HEK293T (cell line): Measurements from ENCODE around the gene SOBP.
"Not testable (repeated sequence)": the region's sequence is repeated elsewhere in the genome, so short reads cannot be mapped to it uniquely, and the experiment has no call there.

Experiments
- CTCF ChIA-PET: fragments of 350-600 bp; formaldehyde crosslinking; extraction: SDS; loops from one replicate; lab custom pipeline; 2021; ENCODE audit warnings: antibody characterized with exemption, inconsistent platforms; lab: Yijun Ruan, JAX
- POLR2A ChIA-PET: fragments of 350-600 bp; formaldehyde crosslinking; extraction: SDS; loops from one replicate; lab custom pipeline; 2020; ENCODE audit warnings: antibody characterized with exemption, inconsistent platforms; lab: Yijun Ruan, JAX
- DNase-seq: peaks from one replicate; pipeline ENCODE4 v3.0.0; 2012; ENCODE audit warnings: mixed read lengths; ENCODE audit errors: extremely low spot score
- ARNT ChIP-seq: fragments of 450-650 bp; IDR thresholded peaks from 2 replicates; pipeline ENCODE4 v1.6.1; 2017; ENCODE audit warnings: mild to moderate bottlenecking
- BHLHE40 ChIP-seq: fragments of 450-650 bp; IDR thresholded peaks from 2 replicates; pipeline ENCODE4 v1.6.1; 2016; ENCODE audit warnings: mild to moderate bottlenecking, moderate library complexity, borderline replicate concordance
- CTBP1 ChIP-seq: fragments of 450-650 bp; IDR thresholded peaks from 2 replicates; pipeline ENCODE4 v1.6.1; 2016; ENCODE audit warnings: borderline replicate concordance
- ELF4 ChIP-seq: fragments of 450-650 bp; IDR thresholded peaks from 2 replicates; pipeline ENCODE4 v1.6.1; 2017; ENCODE audit warnings: antibody characterized with exemption
- FOXA1 ChIP-seq: fragments of 450-650 bp; IDR thresholded peaks from 2 replicates; pipeline ENCODE4 v1.6.1; 2016; ENCODE audit warnings: mild to moderate bottlenecking
- FOXK2 ChIP-seq: fragments of 450-650 bp; IDR thresholded peaks from 2 replicates; pipeline ENCODE4 v1.6.1; 2016; ENCODE audit warnings: mild to moderate bottlenecking
- FOXM1 ChIP-seq: fragments of 450-650 bp; IDR thresholded peaks from 2 replicates; pipeline ENCODE4 v1.6.1; 2017; ENCODE audit warnings: mild to moderate bottlenecking, borderline replicate concordance
- HDGF ChIP-seq: fragments of 450-650 bp; IDR thresholded peaks from 2 replicates; pipeline ENCODE4 v1.6.1; 2017; ENCODE audit warnings: antibody characterized with exemption, borderline replicate concordance
- L3MBTL2 ChIP-seq: fragments of 450-650 bp; conservative IDR thresholded peaks from 2 replicates; pipeline ENCODE4 v1.6.1; 2016; ENCODE audit warnings: mild to moderate bottlenecking
- LEF1 ChIP-seq: fragments of 450-650 bp; IDR thresholded peaks from 2 replicates; pipeline ENCODE4 v1.6.1; 2017; ENCODE audit warnings: mild to moderate bottlenecking, borderline replicate concordance
- NFRKB ChIP-seq: fragments of 450-650 bp; IDR thresholded peaks from 2 replicates; pipeline ENCODE4 v1.6.1; 2016; ENCODE audit warnings: mild to moderate bottlenecking, moderate library complexity
- PKNOX1 ChIP-seq: fragments of 450-650 bp; IDR thresholded peaks from 2 replicates; pipeline ENCODE4 v1.6.1; 2016
- SP1 ChIP-seq: fragments of 450-650 bp; IDR thresholded peaks from 2 replicates; pipeline ENCODE4 v1.6.1; 2017
- SUZ12 ChIP-seq: fragments of 450-650 bp; IDR thresholded peaks from 2 replicates; pipeline ENCODE4 v1.6.1; 2016; ENCODE audit warnings: mild to moderate bottlenecking
- TARDBP ChIP-seq: fragments of 450-650 bp; IDR thresholded peaks from 2 replicates; pipeline ENCODE4 v1.6.1; 2016
- ZNF384 ChIP-seq: fragments of 450-650 bp; IDR thresholded peaks from 2 replicates; pipeline ENCODE4 v1.6.1; 2016

Gene SOBP

GRCh38 chr6:107550906-107551305 is 61.0 kb downstream of the SOBP start:
- TF ChIP-seq SUZ12: no peak
- no peak for TF ChIP-seq L3MBTL2
- no peak for TF ChIP-seq FOXA1
- TF ChIP-seq CTBP1: no peak
- no peak for TF ChIP-seq TARDBP
- no peak for TF ChIP-seq PKNOX1
- TF ChIP-seq NFRKB: no peak
- TF ChIP-seq ELF4: no peak
- TF ChIP-seq HDGF: no peak
- TF ChIP-seq LEF1: no peak
- no peak for DNase-seq
- ChIA-PET CTCF (no interaction called here), POLR2A (no interaction called here)

GRCh38 chr6:107553121-107553520 is 63.2 kb downstream of the SOBP start:
- DNase-seq, CTCF ChIA-PET: not testable (repeated sequence)
- POLR2A ChIA-PET: interaction anchor here (0.6 to 1.1 kb wide), 2 partner anchors 14 to 43 kb away, joined by 3 read pairs; no protein-coding TSS in a partner anchor

GRCh38 chr6:107554326-107554725 is 64.4 kb downstream of the SOBP start:
- POLR2A ChIA-PET: no interaction called here
- CTCF ChIA-PET: no interaction called here
- DNase-seq: no peak
- no peak for TF ChIP-seq NFRKB
- no peak for TF ChIP-seq PKNOX1
- no peak for TF ChIP-seq L3MBTL2
- TF ChIP-seq LEF1: no peak
- no peak for TF ChIP-seq FOXA1
- no peak for TF ChIP-seq ZNF384
- TF ChIP-seq ELF4: no peak
- TF ChIP-seq FOXM1: no peak
- no peak for TF ChIP-seq FOXK2
- TF ChIP-seq ARNT: no peak
- TF ChIP-seq BHLHE40: no peak
- TF ChIP-seq SUZ12: no peak
- no peak for TF ChIP-seq TARDBP
- TF ChIP-seq SP1: no peak
- TF ChIP-seq CTBP1: no peak

GRCh38 chr6:107554918-107555317 is 65.0 kb downstream of the SOBP start:
- TF ChIP-seq SP1: no peak
- TF ChIP-seq SUZ12: no peak
- TF ChIP-seq NFRKB: no peak
- TF ChIP-seq L3MBTL2: no peak
- TF ChIP-seq CTBP1: no peak
- TF ChIP-seq ELF4: no peak
- no peak for TF ChIP-seq PKNOX1
- TF ChIP-seq FOXK2: no peak
- no peak for TF ChIP-seq HDGF
- no peak for TF ChIP-seq LEF1
- no peak for TF ChIP-seq ARNT
- no peak for TF ChIP-seq ZNF384
- no peak for TF ChIP-seq FOXA1
- no peak for TF ChIP-seq BHLHE40
- TF ChIP-seq TARDBP: no peak
- no peak for TF ChIP-seq FOXM1
- CTCF ChIA-PET: no interaction called here
- POLR2A ChIA-PET: no interaction called here
- DNase-seq: no peak

GRCh38 chr6:107555449-107555848 is 65.5 kb downstream of the SOBP start:
- TF ChIP-seq ZNF384: no peak
- TF ChIP-seq SP1: no peak
- TF ChIP-seq NFRKB: no peak
- no peak for TF ChIP-seq FOXK2
- no peak for TF ChIP-seq PKNOX1
- TF ChIP-seq HDGF: no peak
- TF ChIP-seq FOXM1: no peak
- no peak for TF ChIP-seq TARDBP
- no peak for TF ChIP-seq ELF4
- TF ChIP-seq ARNT: no peak
- no peak for TF ChIP-seq BHLHE40
- TF ChIP-seq SUZ12: no peak
- TF ChIP-seq CTBP1: no peak
- no peak for TF ChIP-seq L3MBTL2
- no peak for TF ChIP-seq FOXA1
- no peak for TF ChIP-seq LEF1
- no peak for DNase-seq
- ChIA-PET CTCF (no interaction called here), POLR2A (no interaction called here)

GRCh38 chr6:107556082-107556481 is 66.2 kb downstream of the SOBP start:
- TF ChIP-seq HDGF (no peak), SP1 (no peak), PKNOX1 (no peak), ZNF384 (no peak), FOXM1 (no peak), L3MBTL2 (no peak), NFRKB (no peak), CTBP1 (no peak), FOXK2 (no peak), ARNT (no peak), LEF1 (no peak), SUZ12 (no peak), ELF4 (no peak), TARDBP (no peak), FOXA1 (no peak), BHLHE40 (no peak)
- no peak for DNase-seq
- POLR2A ChIA-PET: no interaction called here
- CTCF ChIA-PET: no interaction called here
